ENCODE results near the gene MEX3A.
"Not testable (repeated sequence)": the region's sequence is repeated elsewhere in the genome, so short reads cannot be mapped to it uniquely, and the experiment has no call there.

The MEX3A gene

DNA sequence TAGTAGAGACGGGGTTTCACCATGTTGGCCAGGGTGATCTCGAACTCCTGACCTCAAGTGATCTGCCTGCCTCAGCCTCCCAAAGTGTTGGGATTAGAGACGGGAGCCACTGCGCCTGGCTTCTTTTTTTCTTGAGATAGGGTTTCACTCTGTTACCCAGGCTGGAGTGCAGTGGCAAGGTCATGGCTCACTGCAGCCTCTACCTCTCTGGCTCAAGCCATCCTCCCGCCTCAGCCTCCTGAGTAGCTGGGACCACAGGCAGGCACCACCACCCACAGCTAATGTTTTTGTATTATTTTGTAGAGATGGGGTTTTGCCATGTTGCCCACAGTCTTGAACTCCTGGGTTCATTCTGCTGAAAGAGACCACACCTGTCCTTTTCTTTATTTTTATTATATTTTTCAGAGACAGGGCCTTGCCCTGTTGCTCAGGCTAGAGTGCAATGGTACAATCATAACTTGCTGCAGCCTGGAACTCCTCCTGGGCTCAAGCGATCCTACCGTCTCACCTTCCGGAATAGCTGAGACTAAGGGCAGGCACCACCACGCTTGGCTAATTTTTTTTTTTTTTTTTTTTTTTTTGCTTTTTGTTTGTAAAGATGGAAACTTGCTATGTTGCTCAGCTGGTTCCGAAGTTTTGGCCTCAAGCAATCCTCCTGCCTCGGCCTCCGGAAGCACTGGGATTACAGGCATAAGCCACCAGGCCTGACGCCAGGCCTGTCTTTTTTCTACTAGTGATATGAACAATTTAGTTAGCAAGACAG, 35.3 kb upstream of the MEX3A start:
- no peak for DNase-seq

DNA sequence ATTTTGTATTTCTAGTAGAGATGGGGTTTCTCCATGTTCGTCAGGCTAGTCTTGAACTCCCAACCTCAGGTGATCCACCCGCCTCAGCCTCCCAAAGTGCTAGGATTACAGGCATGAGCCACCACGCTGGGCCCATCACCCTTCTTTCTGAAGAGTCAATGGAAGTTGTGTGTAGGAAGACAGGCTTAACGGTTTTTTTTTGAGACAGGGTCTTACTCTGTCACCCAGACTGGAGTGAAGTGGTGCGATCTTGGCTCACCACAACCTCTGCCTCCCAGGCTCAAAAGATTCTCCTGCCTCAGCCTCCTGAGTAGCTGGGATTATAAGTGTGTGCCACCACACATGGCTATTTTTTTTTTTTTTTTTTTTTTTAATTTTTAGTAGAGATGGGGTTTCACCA, 34.5 kb upstream of the MEX3A start:
- not testable (repeated sequence) for DNase-seq

DNA sequence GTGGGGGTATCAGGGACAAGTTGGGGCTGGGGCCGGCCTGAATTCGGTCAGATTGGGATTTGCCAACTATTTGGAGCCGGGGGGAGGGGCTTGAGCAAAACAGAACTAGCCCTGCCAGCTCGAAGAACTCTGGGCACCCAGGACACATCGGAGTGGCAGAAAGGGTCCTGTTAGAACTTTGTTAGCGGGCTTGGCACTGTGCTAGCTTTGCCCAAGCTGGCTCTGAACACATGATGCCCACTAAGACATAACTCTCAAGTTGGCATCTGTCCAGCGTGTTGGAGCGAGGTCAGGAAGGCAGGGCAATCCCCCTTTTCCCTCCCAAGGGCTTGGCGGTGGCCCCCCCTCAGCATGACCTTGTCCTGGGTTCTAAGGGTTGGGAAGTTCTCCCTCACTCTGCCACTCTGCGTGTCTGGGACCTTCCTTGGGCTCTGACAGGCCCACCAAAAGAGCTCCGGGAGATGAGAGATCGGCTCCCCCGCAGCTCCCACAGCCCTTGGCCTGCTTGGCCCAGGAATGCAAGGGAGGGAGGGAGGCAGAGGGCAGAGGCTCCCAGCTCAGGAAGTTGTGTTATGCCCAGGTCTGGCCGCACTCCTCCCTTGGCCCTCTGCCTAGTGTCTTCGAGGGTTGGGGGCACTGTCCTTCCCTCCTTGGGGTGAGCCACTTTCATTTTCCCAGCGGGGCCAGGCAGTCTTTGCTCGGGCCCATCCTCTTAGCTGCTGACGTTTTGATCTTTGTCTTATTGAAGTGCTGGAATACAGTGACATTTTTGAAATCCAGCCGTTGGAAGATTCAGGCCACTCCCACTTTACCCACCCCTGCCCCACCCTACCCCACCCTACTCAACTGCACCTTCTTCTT, 33.5 kb upstream of the MEX3A start:
- peak in 1 of 2 experiments; percentile 23 for DNase-seq

DNA sequence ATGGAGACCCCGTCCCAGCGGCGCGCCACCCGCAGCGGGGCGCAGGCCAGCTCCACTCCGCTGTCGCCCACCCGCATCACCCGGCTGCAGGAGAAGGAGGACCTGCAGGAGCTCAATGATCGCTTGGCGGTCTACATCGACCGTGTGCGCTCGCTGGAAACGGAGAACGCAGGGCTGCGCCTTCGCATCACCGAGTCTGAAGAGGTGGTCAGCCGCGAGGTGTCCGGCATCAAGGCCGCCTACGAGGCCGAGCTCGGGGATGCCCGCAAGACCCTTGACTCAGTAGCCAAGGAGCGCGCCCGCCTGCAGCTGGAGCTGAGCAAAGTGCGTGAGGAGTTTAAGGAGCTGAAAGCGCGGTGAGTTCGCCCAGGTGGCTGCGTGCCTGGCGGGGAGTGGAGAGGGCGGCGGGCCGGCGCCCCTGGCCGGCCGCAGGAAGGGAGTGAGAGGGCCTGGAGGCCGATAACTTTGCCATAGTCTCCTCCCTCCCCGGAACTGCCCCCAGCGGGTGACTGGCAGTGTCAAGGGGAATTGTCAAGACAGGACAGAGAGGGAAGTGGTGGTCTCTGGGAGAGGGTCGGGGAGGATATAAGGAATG, 32.8 kb upstream of the MEX3A start:
- DNase-seq, result no peak

DNA sequence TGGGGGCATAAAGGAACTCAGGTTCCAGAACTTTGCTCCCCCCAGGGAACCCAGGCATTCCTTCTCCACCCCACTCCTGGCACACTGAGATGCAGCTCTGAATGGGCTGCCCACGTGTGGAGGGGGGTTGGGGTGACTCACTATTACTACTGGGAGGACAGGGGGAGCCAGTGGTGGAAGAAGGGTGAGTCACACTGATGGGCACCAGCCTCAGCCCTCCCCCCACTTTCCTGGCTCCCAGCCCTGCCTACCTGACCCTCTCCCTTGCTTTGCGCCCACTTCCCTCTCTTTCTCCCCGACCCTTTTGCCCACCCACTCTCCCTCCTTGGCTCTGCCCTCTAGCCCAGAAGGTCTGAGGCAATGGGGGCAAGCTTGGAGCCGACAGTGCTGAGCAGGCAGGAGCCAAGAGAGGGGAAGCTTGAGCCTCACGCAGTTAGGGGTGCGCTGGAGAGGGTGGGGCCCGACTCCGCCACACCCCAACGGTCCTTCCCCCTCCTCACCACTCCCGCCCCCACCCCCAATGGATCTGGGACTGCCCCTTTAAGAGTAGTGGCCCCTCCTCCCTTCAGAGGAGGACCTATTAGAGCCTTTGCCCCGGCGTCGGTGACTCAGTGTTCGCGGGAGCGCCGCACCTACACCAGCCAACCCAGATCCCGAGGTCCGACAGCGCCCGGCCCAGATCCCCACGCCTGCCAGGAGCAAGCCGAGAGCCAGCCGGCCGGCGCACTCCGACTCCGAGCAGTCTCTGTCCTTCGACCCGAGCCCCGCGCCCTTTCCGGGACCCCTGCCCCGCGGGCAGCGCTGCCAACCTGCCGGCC, 32.0 kb upstream of the MEX3A start, which contains the start of gene LMNA:
TSS of gene LMNA (plus strand) at position 611 of the 818 bp plus-strand sequence. CDS start 208 bp downstream, outside the sequence.
- DNase-seq, result peak; percentile 44 to 81

DNA sequence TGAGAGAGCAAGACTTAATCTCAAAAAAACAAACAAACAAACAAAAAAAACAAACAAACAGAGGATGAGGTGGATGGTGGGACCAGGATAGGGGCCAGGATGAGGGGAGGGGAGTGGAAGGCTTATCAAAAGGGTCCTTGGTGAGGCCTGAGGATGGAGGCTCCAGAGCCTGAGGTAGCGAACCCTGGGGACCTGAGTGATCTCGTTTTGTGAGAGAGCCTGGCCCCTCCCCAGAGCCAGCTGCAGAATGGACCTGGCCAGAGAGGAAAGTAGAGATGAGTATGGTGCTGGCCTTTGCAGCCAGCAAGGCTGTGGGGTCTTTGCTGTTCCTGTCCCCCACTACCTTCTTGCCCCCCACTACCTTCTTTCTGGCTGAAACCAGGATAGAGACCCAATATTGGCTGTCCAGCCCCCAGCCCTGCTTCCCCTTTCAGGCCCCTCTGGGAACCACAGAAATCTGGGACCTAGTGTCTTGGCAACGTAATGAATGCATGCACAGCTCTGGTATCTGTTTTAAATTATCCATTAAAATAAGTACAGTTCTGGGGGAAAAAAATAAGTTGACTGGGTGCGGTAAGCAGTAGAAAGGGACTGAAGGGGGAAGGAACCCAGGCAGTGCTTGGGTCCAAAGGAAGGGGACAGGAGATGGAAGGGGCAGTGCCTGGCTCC, 31.2 kb upstream of the MEX3A start:
- DNase-seq, result no peak

DNA sequence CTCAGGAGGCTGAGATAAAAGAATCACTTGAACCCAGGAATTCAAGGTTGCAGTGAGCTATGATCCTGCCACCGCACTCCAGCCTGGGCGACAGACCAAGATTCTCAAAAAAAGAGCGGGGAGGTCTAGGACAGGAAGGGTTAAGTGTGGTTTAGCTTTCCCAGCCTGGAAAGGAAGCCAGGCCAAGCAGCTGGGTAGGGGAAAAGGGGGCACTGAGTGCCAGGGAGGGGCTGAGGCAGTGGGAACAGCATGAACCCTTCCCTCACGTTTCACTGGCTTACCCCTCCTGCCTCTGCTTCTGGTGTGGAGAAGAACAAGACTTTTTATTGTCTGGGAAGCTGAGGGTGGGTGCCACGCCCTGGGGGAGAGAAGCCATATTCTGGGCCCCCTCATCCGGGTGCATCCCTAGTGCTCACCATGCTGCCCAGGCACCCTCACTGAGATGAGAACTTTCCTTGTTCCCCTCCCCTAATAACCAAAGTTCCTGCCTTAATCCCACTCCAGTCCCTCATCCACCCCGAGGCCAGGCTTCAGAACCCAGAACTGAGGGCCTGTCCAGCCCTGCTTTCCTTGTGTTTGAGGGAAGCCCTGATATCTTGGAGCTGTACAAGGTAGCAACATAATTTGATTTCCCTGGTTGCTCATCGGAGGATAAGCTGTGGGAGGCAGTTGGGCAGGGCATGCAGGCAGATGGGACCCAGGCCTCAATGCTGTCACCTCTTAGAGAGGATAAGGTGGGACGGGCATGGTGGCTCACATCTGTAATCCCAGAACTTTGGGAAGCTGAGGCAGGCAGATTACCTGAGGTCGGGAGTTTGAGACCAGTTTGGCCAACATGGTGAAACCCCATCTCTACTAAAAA, 30.2 kb upstream of the MEX3A start:
- DNase-seq, result no peak

DNA sequence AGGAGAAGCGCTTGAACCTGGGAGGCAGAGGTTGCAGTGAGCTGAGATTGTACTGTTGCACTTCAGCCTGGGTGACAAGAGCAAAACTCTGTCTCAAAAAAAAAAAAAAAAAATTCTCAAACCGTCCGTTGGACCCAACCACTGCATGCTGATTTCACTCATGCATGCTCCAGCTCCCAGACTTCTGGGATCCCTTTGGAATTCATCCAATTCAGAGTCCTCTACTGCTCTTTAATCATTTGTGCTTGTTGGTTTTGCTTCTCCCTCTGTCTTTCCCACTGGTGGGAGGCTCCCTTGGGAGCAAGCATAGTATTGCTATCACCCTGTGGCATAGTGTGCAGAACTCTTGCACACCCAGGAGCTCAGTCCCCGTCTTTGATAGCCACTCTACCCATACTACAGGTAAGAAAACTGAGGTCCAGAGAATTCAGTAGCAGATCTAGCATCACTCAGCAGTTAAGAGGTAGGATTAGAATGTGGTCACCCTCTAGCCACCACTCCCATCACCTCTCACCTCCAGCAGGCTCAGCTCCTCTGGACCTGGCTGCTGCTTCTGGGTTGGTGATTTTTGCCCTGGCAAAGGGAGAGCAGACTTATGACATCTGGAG, 29.2 kb upstream of the MEX3A start:
- DNase-seq, result peak in 1 of 2 experiments; percentile 36

DNA sequence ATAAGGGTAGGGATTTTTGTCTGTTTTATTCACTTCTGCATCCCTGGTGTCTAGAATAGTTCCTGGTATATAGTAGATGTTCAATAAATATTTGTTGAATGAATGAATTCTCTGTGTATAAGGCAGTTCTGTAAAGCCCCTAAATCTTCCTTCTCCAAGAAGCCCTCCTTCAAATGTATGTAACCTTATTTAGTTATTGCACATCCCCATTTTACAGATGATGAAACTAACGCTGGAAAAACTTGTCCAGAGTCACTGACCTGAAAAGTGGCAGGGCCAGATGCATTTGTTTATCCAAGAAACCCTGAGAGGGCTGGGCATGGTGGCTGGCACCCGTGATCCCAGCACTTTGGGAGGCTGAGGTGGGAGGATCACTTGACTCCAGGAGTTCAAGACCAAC, 28.0 kb upstream of the MEX3A start:
- DNase-seq, result no peak

DNA sequence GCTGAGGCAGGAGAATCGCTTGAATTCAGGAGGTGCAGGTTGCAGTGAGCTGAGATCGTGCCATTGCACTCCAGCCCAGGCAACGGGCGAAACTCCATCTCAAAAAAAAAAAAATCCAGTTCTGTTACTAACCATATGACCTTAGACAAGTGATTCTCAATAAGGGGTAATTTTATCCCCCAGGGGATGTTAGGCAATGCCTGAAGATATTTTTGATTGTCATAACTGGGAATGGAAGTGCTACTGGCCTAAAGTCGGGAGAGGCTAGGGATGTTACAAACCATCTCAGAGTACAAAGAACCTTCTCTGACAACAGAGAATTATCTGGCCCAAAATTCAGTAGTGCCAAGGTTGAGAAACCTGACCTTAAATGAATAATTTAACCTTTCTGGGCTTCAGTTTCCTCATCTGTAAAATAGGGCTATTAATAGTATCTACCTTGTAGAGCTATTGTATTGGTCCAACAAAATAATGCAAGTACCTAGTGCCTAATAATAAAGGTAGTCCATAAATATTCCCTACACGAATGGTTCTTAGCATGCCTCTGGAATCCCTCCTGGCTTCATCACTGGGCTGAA, 26.5 kb upstream of the MEX3A start:
- DNase-seq, result no peak

DNA sequence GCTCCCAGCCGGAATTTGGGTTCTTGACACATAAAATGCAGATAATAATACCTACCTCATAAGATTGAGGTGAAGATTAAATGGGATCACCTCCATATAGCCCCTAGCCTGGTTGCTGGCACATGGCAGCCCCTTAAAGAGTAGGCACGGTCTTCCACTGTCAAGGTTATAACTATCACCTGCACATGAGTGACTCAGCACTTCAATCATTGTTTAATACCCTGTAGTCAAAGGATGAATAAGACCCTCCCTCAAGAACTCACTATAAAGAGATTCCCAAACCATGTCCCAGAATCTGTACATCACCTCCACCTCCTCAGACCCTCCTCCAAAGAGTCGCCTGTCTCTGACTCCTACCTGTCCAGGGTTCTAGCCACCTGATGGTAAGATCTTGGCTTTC, 25.8 kb upstream of the MEX3A start:
- DNase-seq, result no peak

DNA sequence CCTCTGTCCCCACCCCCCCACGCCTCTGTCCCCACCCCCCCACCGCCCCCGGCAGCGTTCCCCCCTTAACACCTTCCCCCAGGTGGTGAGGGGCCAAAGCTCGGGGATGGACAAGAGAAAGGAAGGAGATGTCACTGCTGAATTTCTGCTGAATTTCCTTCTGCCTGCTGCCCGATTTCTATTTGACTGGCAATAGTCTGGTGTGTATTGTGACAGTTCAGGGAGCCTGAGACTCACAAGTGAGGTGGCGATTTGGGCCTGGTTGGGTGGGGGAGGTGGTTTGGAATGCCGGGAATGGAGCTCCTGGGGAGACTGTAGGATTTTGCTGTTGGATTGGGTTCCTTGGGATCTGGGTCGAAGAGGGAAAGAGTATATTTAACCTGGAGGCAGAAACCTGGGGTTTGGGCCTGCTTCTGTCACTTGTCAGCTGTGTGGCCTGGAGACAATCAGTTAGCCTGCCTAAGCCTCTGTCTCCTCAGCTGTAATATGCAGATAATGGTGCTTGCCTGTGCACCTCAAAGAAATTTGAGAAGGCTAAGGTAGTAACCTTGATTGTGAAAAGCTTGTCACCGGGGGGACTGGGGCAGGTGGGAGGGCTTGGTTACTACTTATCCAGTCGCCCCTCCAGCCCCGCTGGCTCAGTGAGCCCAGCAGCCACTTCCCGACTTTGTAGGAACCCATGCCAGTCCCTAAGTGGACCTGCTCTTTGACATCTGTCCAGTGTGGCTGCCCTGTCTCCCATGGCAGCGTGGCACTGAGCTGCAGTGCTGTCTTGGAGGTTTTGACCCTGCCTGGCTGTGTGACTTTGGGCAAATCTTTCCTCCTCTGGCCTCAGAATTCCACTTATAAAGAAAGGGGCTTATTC, 24.6 kb upstream of the MEX3A start:
- DNase-seq, result no peak

DNA sequence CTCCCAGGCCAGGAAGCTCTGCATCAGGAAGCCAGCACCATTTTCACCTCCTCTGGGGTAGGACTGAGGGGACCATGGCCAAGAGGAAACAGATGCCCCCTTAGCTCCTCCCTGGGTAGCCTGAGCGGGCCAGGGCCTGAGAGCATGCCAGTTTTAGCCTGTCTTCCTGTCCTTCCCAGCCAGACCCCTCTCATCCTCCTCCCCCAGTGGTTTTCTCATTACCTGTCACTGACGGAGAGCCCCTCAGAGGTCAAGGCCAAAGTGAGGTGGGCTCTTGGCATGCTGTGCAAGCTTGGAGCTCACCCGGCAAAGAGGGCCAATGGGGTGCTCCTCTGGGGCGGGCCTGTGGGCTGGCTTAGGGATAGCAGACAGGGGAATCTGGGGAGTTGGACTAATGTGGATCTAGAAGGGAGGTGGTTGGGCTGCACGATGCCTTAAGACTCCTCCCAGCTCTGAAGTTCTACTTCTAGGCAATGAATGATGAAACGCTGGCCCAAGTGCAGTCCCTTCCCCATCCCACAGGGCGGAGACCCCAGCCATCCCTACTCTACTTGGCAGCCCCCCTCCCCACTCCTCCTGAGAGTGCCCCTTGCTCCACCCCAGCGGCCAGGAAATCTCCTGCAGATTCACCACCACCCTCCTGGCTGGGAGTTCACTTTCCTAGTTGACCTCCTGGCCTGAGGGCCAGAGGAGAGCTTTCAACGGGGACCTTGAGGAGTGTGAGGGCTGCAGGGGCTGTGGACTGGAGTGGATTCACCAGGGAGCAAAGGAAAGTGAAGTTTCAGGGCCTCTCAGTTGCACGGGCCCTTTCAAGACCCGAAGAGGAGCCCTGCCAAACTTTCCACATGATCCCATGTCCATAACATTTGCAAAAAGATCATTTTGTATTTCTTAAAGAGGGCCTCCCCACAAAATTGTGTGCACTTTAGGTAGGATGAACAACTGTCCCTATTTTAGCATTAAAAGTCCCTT, 22.9 kb upstream of the MEX3A start:
- DNase-seq, result no peak

DNA sequence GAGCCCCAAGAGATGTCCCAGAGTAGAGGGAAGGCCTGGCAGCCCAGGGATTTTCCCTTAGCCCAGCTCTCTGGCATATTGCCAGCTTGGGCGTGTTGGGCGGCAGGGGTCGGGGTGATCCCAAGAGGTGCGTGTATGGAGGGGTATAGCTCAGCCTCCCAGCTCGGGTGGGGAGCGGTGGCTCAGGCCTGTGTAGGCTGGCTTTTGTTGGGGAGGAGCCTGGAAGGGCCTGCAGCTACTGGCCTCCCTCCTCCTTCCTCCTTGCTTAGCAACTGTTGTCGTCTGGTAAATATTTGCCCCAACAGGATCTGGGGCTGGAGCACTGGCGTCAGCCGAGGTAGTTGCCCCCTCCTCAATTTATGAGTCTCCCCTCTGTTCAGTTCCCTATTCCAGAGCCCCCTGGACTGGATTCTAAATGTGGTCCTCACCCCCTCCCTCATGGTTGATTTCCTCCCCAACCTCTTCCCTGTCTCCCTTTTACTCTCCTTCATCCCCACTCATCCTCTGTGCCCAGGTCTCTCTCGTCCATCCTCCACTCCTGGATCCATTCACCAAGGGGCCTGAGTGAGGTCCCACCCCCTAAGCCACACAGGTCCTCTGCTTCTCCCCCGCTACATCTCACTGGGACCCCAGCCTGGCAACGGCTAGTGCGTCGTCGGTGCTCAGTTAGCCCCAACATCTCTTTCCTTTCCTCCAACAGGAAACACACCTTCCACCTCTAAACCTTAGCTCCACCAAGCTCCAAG, 22.0 kb upstream of the MEX3A start:
- DNase-seq, result no peak

DNA sequence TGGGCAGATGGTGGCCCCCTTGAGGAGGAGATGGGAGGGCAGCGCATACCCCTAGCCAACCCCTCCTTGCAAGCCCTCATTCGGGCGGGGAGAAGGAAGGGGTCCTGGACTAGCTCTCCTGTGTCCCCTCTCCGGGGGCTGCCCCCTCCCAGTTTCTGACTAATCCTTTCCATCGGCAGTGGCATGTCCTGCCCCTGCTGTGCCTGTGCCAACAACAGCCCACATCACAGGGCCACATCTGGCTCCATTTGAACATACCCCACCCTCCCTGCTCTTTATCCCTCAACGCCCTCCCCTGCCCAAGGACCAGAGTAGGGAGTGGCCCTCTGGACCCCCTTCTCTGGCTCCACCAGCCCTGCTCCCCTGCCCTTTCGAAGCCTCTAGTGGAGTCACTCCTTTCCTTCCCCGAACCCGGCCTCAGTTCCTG, 21.3 kb upstream of the MEX3A start:
- DNase-seq, result no peak

DNA sequence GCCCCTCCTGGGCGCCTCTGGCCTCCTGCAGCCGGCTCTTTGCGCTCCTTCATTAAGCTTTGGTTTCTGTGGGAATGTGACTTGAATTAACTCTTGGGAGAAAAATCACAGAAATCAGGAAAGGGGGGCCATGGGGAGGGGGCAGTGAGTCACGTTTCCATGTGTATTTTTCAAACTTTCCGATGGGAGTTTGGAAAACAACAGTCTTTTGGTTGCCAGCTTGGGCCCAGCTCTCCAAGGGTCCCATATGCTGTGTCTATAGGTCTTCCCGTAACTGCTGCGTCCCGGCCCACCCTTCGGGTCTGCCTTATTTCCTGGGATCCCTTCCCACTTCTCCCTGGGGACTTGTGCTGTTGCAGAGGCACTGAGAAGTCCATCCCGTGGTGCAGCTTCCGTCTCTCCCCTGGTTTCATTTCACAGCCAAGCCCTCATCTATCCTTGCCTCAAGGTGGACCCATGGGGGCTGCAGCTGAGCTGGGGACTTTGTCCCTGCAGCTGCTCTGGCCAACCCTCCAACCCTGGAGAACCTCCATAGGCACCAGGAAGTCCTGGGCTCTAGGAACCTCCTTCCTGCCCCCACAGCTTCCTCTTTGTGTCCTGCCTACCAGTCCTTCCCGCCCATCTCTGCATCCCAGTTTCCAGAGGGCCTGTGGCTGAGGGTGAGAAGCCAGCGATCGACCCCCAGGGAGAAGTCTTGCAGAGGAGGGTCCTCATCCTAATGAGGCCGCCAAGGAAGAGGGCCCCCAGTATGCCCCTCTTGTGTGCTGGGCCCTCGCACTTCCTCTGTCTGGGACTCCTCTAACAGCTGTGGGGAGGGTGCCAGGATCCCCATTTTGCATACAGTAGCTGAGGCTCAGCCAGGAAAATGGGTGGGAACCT, 20.6 kb upstream of the MEX3A start:
- no peak for DNase-seq
